Activated T-helper 2 cell treated with anti-CD3 and anti-CD28 coated beads, Interferon-gamma antibody, Interleukin-2, Interleukin-4, amounts not matched to agents 10 μg/mL and 5 μg/mL and 100 μg/mL, durations not matched to agents 14 hours and 24 hours and 36 hours (primary cell): Measurements from ENCODE around the gene TMEM14B. TPM values are rescaled to one million over a fixed set of nuclear protein-coding genes. Genes with fewer than 3 reads are reported as not detected.

Experiments
- DNase-seq: peaks from one replicate; pipeline ENCODE4 v3.0.0; 2021; ENCODE audit warnings: low spot score
- H3K27ac Mint-ChIP-seq: one replicate; pipeline ENCODE4 v1.8.0; 2021; ENCODE audit warnings: mixed read lengths
- H3K27me3 Mint-ChIP-seq: one replicate; pipeline ENCODE4 v1.8.0; 2021; ENCODE audit warnings: low read depth, mixed read lengths
- H3K36me3 Mint-ChIP-seq: one replicate; pipeline ENCODE4 v1.8.0; 2021; ENCODE audit warnings: low read depth, mixed read lengths
- H3K4me1 Mint-ChIP-seq: one replicate; pipeline ENCODE4 v1.8.0; 2021; ENCODE audit warnings: low read depth, mixed read lengths
- H3K4me3 Mint-ChIP-seq: one replicate; pipeline ENCODE4 v1.8.0; 2021; ENCODE audit warnings: low read depth, mild to moderate bottlenecking, moderate library complexity, mixed read lengths
- H3K9me3 Mint-ChIP-seq: one replicate; pipeline ENCODE4 v1.8.0; 2021; ENCODE audit warnings: mixed read lengths
- intact Hi-C: fragments of 100-400 bp; cut with micrococcal nuclease; formaldehyde crosslinking; loops from one replicate; pipeline ENCODE4 v1.15.1; 2023
- total RNA-seq: library from RNA; stranded (reverse); gene quantifications from 2 replicates; pipeline ENCODE4 v1.2.3, GENCODE V29; 2022

The TMEM14B gene
- total RNA-seq, 1 donor from 2014 or later, result 85.3 TPM

DNA sequence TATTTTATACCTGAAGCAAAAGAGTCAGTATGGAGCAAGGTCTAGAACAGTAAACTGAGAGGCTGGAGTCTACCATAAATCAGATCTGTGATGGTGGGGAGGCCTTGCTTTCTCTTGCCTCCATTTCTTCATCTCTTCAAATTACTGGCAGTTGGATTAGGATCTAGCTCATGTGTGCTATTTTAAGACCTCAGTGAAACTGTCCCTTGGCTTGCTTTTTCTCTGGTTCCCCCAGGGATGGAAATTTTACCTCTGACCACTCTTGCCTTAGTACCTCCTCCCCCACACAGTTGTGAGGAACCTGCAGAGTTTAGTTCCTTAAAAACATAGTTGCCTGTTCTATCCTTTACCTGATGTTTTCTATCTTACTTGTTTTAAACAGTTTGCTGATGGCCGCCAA lies 8.5 kb downstream of the TMEM14B start:
- no peaks in the 10 kb centered on the region for H3K9me3 Mint-ChIP-seq
- no peak overlapping the region for H3K4me3 Mint-ChIP-seq
- no peaks in the 10 kb centered on the region for H3K27me3 Mint-ChIP-seq
- peaks cover 78% of the 10 kb centered on the region for H3K36me3 Mint-ChIP-seq
- intact Hi-C loops, result no loop called here
- peak overlapping the region; percentile 7 for H3K27ac Mint-ChIP-seq
- DNase-seq, result no peak
- peaks cover 21% of the 10 kb centered on the region for H3K4me1 Mint-ChIP-seq

DNA sequence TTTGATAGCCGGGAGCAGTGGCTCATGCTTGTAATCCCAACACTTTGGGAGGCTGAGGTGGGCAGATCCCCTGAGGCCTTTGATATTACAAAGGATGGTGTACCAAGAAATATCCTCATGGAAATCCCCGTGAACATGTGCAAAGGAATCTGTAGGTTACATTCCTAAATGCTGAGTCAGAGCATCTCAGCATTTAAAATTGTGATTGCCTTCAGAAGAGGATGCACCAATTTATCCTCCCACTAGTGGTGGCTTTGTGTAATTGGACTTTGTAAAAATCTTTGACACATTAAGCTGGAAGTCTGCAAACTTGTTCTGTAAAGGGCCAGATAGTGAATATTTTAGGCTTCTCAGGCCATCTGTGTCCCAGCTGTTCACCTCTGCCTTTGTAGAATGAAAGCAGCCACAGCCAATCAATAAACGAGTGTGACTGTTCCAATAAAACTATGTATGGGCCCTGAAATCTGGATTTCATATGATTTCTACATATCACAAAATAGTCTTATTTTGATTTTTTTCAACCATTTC lies 11.8 kb downstream of the TMEM14B start:
- Mint-ChIP-seq H3K36me3 (peaks cover 61% of the 10 kb centered on the region), H3K27me3 (no peaks in the 10 kb centered on the region), H3K4me3 (no peak overlapping the region), H3K9me3 (no peaks in the 10 kb centered on the region), H3K27ac (no peak overlapping the region), H3K4me1 (peaks cover 14% of the 10 kb centered on the region)
- no peak for DNase-seq
- intact Hi-C loops, result no loop called here

DNA sequence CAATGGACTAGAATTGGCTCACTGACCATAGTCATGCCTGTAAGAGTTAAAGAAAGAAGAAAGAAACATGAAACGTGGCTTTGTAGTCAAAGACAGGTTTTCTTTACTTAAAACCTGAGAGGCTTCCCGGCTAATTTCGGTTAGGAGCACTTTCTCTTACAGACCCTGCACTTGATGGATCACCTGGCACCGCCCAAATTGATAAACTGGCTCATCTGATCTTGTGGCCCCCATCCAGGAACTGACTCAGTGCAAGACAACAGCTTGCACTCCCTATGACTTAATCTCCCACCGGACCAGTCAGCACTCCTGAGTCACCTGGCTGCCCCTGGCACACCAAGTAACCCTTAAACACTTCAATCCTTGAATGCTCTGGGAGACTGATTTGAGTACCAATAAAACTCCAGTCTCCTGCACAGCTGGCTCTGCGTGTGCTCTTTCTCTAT lies 12.3 kb downstream of the TMEM14B start:
- H3K4me3 Mint-ChIP-seq, result no peak overlapping the region
- H3K27ac Mint-ChIP-seq, result no peak overlapping the region
- H3K9me3 Mint-ChIP-seq, result no peaks in the 10 kb centered on the region
- H3K36me3 Mint-ChIP-seq, result peaks cover 55% of the 10 kb centered on the region
- no peak for DNase-seq
- peaks cover 14% of the 10 kb centered on the region for H3K4me1 Mint-ChIP-seq
- intact Hi-C loops, result no loop called here
- H3K27me3 Mint-ChIP-seq, result no peaks in the 10 kb centered on the region

DNA sequence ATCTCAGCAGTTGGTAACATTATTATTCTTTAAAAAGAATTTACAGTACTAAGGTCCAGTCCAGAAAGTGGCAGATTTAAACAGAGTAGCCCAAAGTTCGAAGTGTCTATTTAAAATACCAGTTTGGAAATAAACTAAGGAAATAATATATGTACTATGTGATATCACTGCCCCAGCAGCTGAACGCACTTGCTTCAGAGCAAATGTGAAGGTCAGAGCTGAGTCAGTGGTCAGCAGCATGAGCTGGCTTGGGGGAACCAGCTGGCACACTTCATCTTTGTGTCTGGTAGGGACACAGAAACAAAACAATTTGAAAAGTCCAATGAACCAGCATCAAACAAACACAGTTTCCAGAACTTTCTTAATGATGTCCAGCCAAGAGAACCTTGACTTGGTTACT lies 15.4 kb downstream of the TMEM14B start:
- Mint-ChIP-seq H3K27ac (no peak overlapping the region), H3K4me1 (peaks cover 10% of the 10 kb centered on the region), H3K27me3 (no peaks in the 10 kb centered on the region), H3K36me3 (peaks cover 32% of the 10 kb centered on the region), H3K9me3 (no peaks in the 10 kb centered on the region), H3K4me3 (no peak overlapping the region)
- intact Hi-C loops, result no loop called here
- DNase-seq, result no peak

DNA sequence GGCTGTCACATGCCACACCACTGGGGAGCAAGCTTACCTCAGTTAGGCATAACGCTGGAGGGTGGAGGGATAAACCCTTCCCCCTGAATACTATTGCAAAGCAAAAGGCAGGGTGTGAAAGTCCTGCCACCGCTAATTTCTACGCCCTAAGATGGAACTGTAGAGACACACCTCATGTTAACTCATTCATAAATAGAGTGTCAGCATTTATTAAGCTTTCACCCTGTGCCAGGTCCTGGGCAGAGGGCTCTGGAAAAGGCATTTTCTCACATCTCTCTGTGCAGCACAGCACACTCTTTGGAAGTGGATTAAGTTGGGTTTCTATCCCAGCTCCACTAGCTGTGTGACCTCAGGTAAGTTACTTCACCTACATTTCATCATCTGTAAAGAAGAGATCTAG lies 21.8 kb downstream of the TMEM14B start:
- Mint-ChIP-seq H3K9me3 (no peaks in the 10 kb centered on the region), H3K36me3 (peaks cover 11% of the 10 kb centered on the region), H3K4me1 (no peaks in the 10 kb centered on the region), H3K27me3 (no peaks in the 10 kb centered on the region), H3K27ac (no peak overlapping the region), H3K4me3 (no peak overlapping the region)
- intact Hi-C loops, result no loop called here
- DNase-seq, result no peak

DNA sequence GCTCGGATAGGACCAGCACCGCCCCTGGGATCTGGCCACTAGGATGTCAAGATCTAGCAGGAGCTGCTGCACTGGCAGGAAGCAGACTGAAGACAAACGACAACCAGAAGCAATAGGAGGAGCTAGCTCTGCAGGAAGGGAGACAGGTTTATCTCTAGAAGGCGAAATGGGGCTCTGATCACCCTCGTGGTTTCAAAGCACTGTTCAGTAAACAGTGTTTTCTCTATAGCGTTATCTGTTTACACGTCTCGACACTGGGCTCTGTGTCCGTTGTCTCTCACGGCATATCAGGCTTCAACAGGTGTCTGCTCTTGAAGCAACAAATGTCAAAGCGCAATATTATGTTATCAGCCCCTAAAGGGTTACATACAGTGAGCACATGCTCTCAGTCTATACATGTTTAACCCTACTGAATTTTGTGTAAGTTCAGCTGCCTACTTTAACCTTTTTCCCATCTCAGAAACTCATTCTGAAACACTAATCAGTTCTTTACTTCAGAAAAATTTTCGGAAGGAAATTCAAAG lies 23.8 kb downstream of the TMEM14B start:
- Mint-ChIP-seq H3K27me3 (no peaks in the 10 kb centered on the region), H3K4me3 (no peak overlapping the region), H3K36me3 (peaks cover 13% of the 10 kb centered on the region), H3K9me3 (no peaks in the 10 kb centered on the region), H3K27ac (no peak overlapping the region), H3K4me1 (peaks cover 2% of the 10 kb centered on the region)
- no peak for DNase-seq
- intact Hi-C loops, result no loop called here

DNA sequence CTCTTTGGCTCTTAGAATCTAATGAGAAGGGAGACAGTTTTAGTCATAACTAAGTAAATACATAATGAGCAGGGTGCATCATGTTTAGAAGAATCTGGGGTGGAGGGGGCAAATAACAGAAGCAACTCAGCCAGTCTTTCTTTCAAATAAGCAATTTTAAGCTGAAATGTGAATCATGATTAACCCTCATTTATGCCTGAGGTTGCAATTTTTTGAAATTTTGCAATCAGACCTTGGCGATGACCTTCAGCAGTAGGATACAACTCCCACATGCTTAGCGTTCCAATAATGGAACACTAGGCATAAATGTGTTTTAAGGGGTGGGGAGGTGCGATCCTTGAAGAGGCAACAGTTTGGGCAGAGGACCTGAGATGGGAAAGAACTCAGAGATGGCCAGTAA lies 30.6 kb downstream of the TMEM14B start:
- Mint-ChIP-seq H3K36me3 (peaks cover 24% of the 10 kb centered on the region), H3K4me1 (peaks cover 5% of the 10 kb centered on the region), H3K27ac (no peak overlapping the region), H3K27me3 (no peaks in the 10 kb centered on the region), H3K9me3 (no peaks in the 10 kb centered on the region), H3K4me3 (no peak overlapping the region)
- intact Hi-C loops, result no loop called here
- no peak for DNase-seq

DNA sequence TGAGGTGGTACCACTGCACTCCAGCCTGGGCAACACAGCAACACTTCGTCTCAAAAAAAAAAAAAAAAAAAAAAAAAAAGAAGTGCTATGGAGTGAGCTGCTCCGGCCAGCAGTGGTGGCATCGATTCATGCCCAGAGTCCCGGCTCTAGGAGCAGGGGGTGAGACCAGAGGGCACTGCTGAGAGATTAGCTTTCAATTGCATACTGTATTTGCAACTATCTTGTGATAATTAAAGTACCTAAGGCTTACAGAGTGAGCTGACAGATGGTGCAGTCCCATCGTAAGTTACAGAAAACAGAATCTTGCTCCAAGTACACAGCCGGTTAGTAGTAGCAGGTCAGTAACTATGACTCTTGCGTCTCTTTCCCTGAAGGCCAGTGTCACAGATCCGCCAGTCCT lies 31.5 kb downstream of the TMEM14B start:
- intact Hi-C loops, result no loop called here
- no peaks in the 10 kb centered on the region for H3K27me3 Mint-ChIP-seq
- peaks cover 5% of the 10 kb centered on the region for H3K4me1 Mint-ChIP-seq
- no peak for DNase-seq
- H3K27ac Mint-ChIP-seq, result no peak overlapping the region
- H3K36me3 Mint-ChIP-seq, result peaks cover 27% of the 10 kb centered on the region
- H3K4me3 Mint-ChIP-seq, result no peak overlapping the region
- no peaks in the 10 kb centered on the region for H3K9me3 Mint-ChIP-seq

DNA sequence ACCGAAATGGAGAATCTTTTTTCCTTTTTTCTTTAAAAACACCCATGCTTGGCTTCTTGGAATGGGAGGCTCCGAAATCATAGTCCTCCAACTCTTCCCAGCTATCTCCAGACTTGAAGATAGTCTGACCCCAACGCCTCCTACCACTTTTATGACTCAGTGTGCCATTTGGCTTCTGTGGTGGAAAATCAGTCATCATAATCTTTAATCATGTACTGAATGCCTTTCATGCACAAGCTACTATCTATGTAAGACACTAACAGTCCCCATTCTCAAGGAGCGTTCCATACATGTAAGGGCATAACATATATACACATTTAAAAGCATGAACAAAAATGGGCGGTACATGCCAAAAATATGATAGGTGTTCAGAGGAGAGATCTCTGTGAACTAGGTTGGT lies 44.1 kb downstream of the TMEM14B start:
- no peaks in the 10 kb centered on the region for H3K9me3 Mint-ChIP-seq
- intact Hi-C loops, result no loop called here
- no peak overlapping the region for H3K27ac Mint-ChIP-seq
- DNase-seq, result no peak
- no peak overlapping the region for H3K4me3 Mint-ChIP-seq
- no peaks in the 10 kb centered on the region for H3K4me1 Mint-ChIP-seq
- H3K27me3 Mint-ChIP-seq, result no peaks in the 10 kb centered on the region
- H3K36me3 Mint-ChIP-seq, result peaks cover 11% of the 10 kb centered on the region

DNA sequence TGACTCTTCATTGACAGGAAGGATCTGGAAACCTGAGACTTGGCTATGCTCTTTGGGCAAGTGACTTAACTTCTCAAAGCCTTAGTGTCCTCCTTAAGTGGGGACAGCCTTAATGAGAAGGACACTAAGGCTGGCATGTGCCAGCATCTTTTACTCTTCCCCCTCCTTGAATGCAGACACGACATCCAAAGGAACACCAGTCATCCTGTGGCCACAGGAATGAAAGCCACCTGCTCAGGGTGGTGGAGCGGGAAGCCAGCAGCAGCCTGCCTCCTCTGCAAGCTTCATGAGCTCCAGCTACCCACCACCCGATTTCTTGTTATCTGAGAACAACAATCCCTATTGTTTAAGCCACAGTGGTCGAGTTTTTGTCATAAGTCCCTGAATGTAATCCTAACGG lies 44.5 kb downstream of the TMEM14B start:
- Mint-ChIP-seq H3K4me3 (no peak overlapping the region), H3K9me3 (no peaks in the 10 kb centered on the region), H3K4me1 (no peaks in the 10 kb centered on the region), H3K27ac (no peak overlapping the region), H3K27me3 (no peaks in the 10 kb centered on the region), H3K36me3 (peaks cover 9% of the 10 kb centered on the region)
- no peak for DNase-seq
- intact Hi-C loops, result no loop called here

DNA sequence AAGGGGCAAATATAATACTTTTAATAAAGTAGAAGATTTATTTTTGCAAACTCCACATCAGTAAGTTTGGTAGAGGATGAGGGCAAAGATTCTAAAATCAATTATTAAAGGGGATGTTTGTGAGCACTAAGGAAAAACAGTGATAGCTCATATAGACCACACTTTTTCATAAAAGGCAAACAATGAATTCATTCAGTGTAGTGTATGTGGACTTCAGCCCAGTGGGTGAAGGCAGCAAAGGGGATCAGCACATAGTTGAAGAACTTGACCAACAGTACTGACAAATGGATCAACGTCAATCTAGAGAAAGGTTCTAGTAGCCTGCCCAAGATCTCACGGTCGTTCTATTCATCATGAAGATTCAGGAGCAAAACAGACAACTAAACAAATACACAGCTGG lies 45.4 kb downstream of the TMEM14B start:
- intact Hi-C loops, result no loop called here
- no peak for DNase-seq
- Mint-ChIP-seq H3K27me3 (no peaks in the 10 kb centered on the region), H3K27ac (no peak overlapping the region), H3K9me3 (no peaks in the 10 kb centered on the region), H3K36me3 (peaks cover 8% of the 10 kb centered on the region), H3K4me3 (no peak overlapping the region), H3K4me1 (no peaks in the 10 kb centered on the region)

DNA sequence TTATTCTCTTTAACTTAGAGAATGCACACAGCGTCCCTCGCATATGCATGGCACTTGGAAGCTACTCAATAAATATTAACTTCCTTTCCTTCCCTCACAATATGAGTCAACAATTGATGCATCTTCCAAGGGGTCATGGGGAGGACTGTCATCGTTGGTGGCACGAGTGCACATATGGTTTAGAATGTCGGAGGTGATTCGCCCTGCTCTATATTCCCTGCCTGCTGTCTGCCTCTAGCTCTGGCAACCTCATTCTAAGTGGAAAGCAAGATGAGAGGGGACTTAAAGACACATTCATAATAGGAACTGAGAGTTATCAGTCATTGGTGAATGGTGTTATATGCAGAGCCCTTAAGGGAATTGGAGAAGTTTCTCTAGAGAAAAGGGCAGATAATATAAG lies 46.1 kb downstream of the TMEM14B start:
- no peak overlapping the region for H3K4me3 Mint-ChIP-seq
- no peaks in the 10 kb centered on the region for H3K9me3 Mint-ChIP-seq
- no peaks in the 10 kb centered on the region for H3K27me3 Mint-ChIP-seq
- no peak overlapping the region for H3K27ac Mint-ChIP-seq
- DNase-seq, result no peak
- intact Hi-C loops, result no loop called here
- H3K4me1 Mint-ChIP-seq, result no peaks in the 10 kb centered on the region
- H3K36me3 Mint-ChIP-seq, result peaks cover 8% of the 10 kb centered on the region

DNA sequence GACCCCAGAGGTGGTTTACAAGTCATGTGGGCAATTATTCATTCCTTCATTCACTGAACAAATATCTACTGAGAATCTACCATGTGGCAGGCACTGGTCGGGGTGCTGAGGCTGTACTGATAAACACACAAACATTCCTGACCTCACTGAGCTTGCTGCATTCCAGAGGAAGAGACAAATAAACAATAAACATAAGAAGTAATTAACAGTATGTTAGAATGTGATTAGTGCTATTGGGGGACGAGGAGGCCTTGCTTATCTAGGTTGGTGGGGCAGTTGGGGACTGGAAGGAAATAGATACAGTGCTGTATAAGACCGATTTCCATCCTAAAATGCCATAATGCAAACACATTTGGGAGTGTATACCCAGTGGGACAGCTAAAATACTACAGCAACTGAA lies 46.6 kb downstream of the TMEM14B start:
- no peak overlapping the region for H3K4me3 Mint-ChIP-seq
- H3K27ac Mint-ChIP-seq, result no peak overlapping the region
- H3K4me1 Mint-ChIP-seq, result no peaks in the 10 kb centered on the region
- DNase-seq, result no peak
- no peaks in the 10 kb centered on the region for H3K27me3 Mint-ChIP-seq
- intact Hi-C loops, result no loop called here
- peaks cover 8% of the 10 kb centered on the region for H3K36me3 Mint-ChIP-seq
- H3K9me3 Mint-ChIP-seq, result no peaks in the 10 kb centered on the region

DNA sequence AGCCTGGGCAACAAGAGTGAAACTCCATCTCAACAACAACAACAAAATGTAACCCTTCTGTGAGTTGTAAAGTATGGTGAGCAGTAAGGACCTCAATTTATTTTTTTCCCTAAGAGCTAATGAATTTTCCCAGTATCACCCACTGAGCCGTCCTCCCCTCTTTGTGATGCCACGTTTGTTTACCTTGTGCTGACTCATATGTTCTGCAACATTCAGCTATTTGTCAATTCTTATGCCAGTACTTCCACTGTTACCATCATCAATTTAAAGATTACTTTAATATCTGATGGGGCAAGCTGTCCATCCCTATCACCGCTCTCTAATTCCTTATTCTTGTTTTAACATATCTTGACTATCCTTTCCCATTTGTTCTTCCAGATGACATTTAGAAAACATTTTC lies 53.2 kb downstream of the TMEM14B start:
- Mint-ChIP-seq H3K4me3 (no peak overlapping the region), H3K9me3 (no peaks in the 10 kb centered on the region), H3K27me3 (no peaks in the 10 kb centered on the region), H3K27ac (no peak overlapping the region), H3K4me1 (no peaks in the 10 kb centered on the region), H3K36me3 (no peaks in the 10 kb centered on the region)
- DNase-seq, result no peak
- intact Hi-C loops, result loop anchor here (1.0 to 2.0 kb wide), 3 partner anchors 106 to 323 kb away; partner anchors contain the start of genes C6orf52 and PAK1IP1
